ENCODE measurements around the gene ZFP57.

The ZFP57 gene

GRCh38 chr6:29726571-29727194 lies 45.7 kb upstream of the ZFP57 start:
- H3K4me3 ChIP-seq (ENCODE audit: low read depth, low read length) = no peak overlapping the region

GRCh38 chr6:29726001-29726400 lies 45.0 kb upstream of the ZFP57 start:
- in situ Hi-C loops (cut with HindIII; ENCODE audit: low sequenced_read_pairs) = no loop called here
- no peak overlapping the region for H3K4me3 ChIP-seq (ENCODE audit: low read depth, low read length)
- no peak for TF ChIP-seq CTCF (IDR thresholded peaks at IDR 0.05; ENCODE audit: low read depth, low read length, missing control alignments)
- no peak for DNase-seq (ENCODE audit: low read depth)

More at GRCh38 chr6:29726571-29727194, 45.7 kb upstream of the ZFP57 start:
- no peak for DNase-seq (ENCODE audit: low read depth)
- in situ Hi-C loops (cut with HindIII; ENCODE audit: low sequenced_read_pairs) = no loop called here
- no peak for TF ChIP-seq CTCF (IDR thresholded peaks at IDR 0.05; ENCODE audit: low read depth, low read length, missing control alignments)

- DNase-seq (ENCODE audit: low read depth) = no peak
- H3K4me3 ChIP-seq (ENCODE audit: low read depth, low read length) = no peak overlapping the region
- in situ Hi-C loops (cut with HindIII; ENCODE audit: low sequenced_read_pairs) = no loop called here
- TF ChIP-seq CTCF (IDR thresholded peaks at IDR 0.05; ENCODE audit: low read depth, low read length, missing control alignments) = no peak
These were observed 44.3 kb upstream of the ZFP57 start for GRCh38 chr6:29724937-29725869.

GRCh38 chr6:29723666-29724588 lies 43.0 kb upstream of the ZFP57 start:
- H3K4me3 ChIP-seq (ENCODE audit: low read depth, low read length) = peak overlapping the region; percentile 42
- no peak for TF ChIP-seq CTCF (IDR thresholded peaks at IDR 0.05; ENCODE audit: low read depth, low read length, missing control alignments)
- in situ Hi-C loops (cut with HindIII; ENCODE audit: low sequenced_read_pairs) = no loop called here
- DNase-seq (ENCODE audit: low read depth) = no peak

GRCh38 chr6:29723262-29723665 lies 42.3 kb upstream of the ZFP57 start, which contains the start of gene HLA-F:
Gene HLA-F (plus strand): TSS chr6:29723434. CDS start chr6:29723464, 30 bp downstream.
- in situ Hi-C loops (cut with HindIII; ENCODE audit: low sequenced_read_pairs) = no loop called here
- DNase-seq (ENCODE audit: low read depth) = peak; percentile 27
- H3K4me3 ChIP-seq (ENCODE audit: low read depth, low read length) = peak within 1 kb of the TSS; percentile 42
- TF ChIP-seq CTCF (IDR thresholded peaks at IDR 0.05; ENCODE audit: low read depth, low read length, missing control alignments) = no peak

- DNase-seq (ENCODE audit: low read depth) = no peak
- TF ChIP-seq CTCF (IDR thresholded peaks at IDR 0.05; ENCODE audit: low read depth, low read length, missing control alignments) = no peak
- in situ Hi-C loops (cut with HindIII; ENCODE audit: low sequenced_read_pairs) = no loop called here
- no peak overlapping the region for H3K4me3 ChIP-seq (ENCODE audit: low read depth, low read length)
These were observed 39.9 kb upstream of the ZFP57 start for GRCh38 chr6:29720863-29721262.

Measured in astrocyte of the cerebellum (primary cell).